T-helper 1 cell treated with Interleukin-12 subunit alpha and Interleukin-12 subunit beta and Interleukin-4 antibody, amounts not matched to agents 30 ng/mL and 1 ng/mL, for 36 hours (primary cell): Measurements from ENCODE around the gene OCA2. TPM values are rescaled to one million over a fixed set of nuclear protein-coding genes. Genes with fewer than 3 reads are reported as not detected.
"Not testable (repeated sequence)": the region's sequence is repeated elsewhere in the genome, so short reads cannot be mapped to it uniquely, and the experiment has no call there.

Experiments used
- intact Hi-C: fragments of 100-400 bp; cut with micrococcal nuclease; formaldehyde crosslinking; loops from one replicate; pipeline ENCODE4 v1.15.1; 2024
- total RNA-seq: library from RNA; stranded (reverse); gene quantifications from 2 replicates; pipeline ENCODE4 v1.2.3, GENCODE V29; 2022

The OCA2 gene
- total RNA-seq, 1 donor from 2014 or later, result not detected

- intact Hi-C loops, result no loop called here
Observed at GRCh38 chr15:27782125-27782524, 317.0 kb downstream of the OCA2 start.

- intact Hi-C loops, result no loop called here
Observed at GRCh38 chr15:27776501-27776900, 322.6 kb downstream of the OCA2 start.

GRCh38 chr15:27774638-27775037 is 324.5 kb downstream of the OCA2 start:
- intact Hi-C loops, result no loop called here

- intact Hi-C loops, result no loop called here
Observed at GRCh38 chr15:27774191-27774590, 324.9 kb downstream of the OCA2 start.

- intact Hi-C loops, result loop anchor here (1.0 kb wide), 1 partner anchor 24 kb away; no protein-coding TSS in a partner anchor
Observed at GRCh38 chr15:27771892-27772291, 327.2 kb downstream of the OCA2 start.

GRCh38 chr15:27770769-27771554 is 328.2 kb downstream of the OCA2 start:
- intact Hi-C loops, result loop anchor here (1.0 kb wide), 1 partner anchor 23 kb away; no protein-coding TSS in a partner anchor

GRCh38 chr15:27770086-27770607 is 329.0 kb downstream of the OCA2 start:
- intact Hi-C loops, result no loop called here

GRCh38 chr15:27769652-27770051 is 329.5 kb downstream of the OCA2 start:
- intact Hi-C loops, result no loop called here

- intact Hi-C loops, result no loop called here
Observed at GRCh38 chr15:27768732-27769475, 330.2 kb downstream of the OCA2 start.

- intact Hi-C loops, result no loop called here
Observed at GRCh38 chr15:27767918-27768640, 331.0 kb downstream of the OCA2 start.

GRCh38 chr15:27767430-27767829 is 331.7 kb downstream of the OCA2 start:
- intact Hi-C loops, result not testable (repeated sequence)

- intact Hi-C loops, result no loop called here
Observed at GRCh38 chr15:27764339-27764738, 334.8 kb downstream of the OCA2 start.

GRCh38 chr15:27763514-27763913 is 335.6 kb downstream of the OCA2 start:
- intact Hi-C loops, result no loop called here

- intact Hi-C loops, result no loop called here
Observed at GRCh38 chr15:27762471-27762870, 336.6 kb downstream of the OCA2 start.

- intact Hi-C loops, result no loop called here
Observed at GRCh38 chr15:27757052-27757451, 342.1 kb downstream of the OCA2 start.

GRCh38 chr15:27752691-27753090 is 346.4 kb downstream of the OCA2 start:
- intact Hi-C loops, result no loop called here

- intact Hi-C loops, result loop anchor here (1.0 kb wide), 1 partner anchor 23 kb away; no protein-coding TSS in a partner anchor
Observed at GRCh38 chr15:27747997-27748396, 351.1 kb downstream of the OCA2 start.

- intact Hi-C loops, result no loop called here
Observed at GRCh38 chr15:27746401-27746955, 352.6 kb downstream of the OCA2 start.

GRCh38 chr15:27744641-27745040 is 354.5 kb downstream of the OCA2 start:
- intact Hi-C loops, result no loop called here

GRCh38 chr15:27743638-27744037 is 355.5 kb downstream of the OCA2 start:
- intact Hi-C loops, result no loop called here
